ENCODE data around the gene MYO1A. TPM values are rescaled to one million over a fixed set of nuclear protein-coding genes. Genes with fewer than 3 reads are reported as not detected.

The MYO1A gene
- total RNA-seq, 1 experiment from 2014 or later: 0.26 TPM

DNA sequence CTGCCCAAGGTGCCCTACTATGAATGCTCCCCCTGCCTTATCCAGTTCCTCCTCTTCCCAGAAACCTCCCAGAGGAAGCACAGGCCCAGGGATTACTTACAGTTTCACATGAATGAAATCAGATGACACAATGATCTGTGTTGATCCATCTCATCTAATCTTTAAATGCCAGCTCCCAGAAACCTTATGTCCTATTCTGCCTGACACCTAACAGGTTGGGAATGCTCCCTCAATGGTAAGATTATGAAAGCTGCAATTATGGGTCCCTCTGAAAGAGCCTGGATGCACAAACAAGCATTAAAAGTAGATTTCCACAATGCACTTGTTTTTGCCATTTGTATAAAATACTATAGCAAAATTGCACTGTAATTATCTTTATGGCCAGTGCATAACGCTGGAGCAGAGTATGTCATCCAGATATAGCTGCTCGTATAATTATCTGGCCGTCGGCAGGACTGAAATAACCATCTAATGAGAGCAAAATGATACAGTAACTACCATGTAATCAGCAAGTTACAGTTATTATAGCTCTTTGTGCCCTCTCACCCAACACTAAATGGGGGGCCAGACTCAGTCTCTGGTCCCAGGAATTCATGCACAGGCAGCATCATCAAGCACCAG, 39.2 kb downstream of the MYO1A start:
- Histone ChIP-seq H3K18ac (ENCODE audit: insufficient read length, low read depth, low read length) (no peak overlapping the region), H4K8ac (replicated peaks; ENCODE audit: insufficient read length, low read depth, low read length) (no peak overlapping the region), H2AFZ (ENCODE audit: low read length) (no peak overlapping the region), H2BK5ac (ENCODE audit: insufficient read length, low read length) (no peak overlapping the region), H2AK5ac (ENCODE audit: insufficient read length, low read length) (no peak overlapping the region), H3K9me3 (ENCODE audit: control insufficient read depth, low read depth, low read length) (no peaks in the 10 kb centered on the region), H3K23ac (ENCODE audit: insufficient read length, low read depth, low read length) (no peak overlapping the region), H3T11ph (ENCODE audit: low read length) (no peak overlapping the region), H2BK20ac (ENCODE audit: low read depth, low read length, poor library complexity, severe bottlenecking) (no peak overlapping the region), H3K23me2 (ENCODE audit: insufficient read length, low read depth, low read length, poor library complexity, severe bottlenecking) (no peaks in the 10 kb centered on the region), H3K79me2 (ENCODE audit: insufficient read depth, low read length) (no peaks in the 10 kb centered on the region; the same call in 1 of the 2 replicates), H4K5ac (ENCODE audit: insufficient read length, low read depth, low read length) (no peak overlapping the region), H4K20me1 (ENCODE audit: control insufficient read depth, insufficient read depth, insufficient read length) (no peaks in the 10 kb centered on the region), H3K27me3 (ENCODE audit: insufficient read depth, low read length) (no peaks in the 10 kb centered on the region; the same call in 1 of the 2 replicates), H3K4me2 (ENCODE audit: insufficient read depth, insufficient read length, low read length) (no peak overlapping the region), H3K4me1 (ENCODE audit: insufficient read depth, low read length) (peaks cover 13% of the 10 kb centered on the region; the same call in 1 of the 2 replicates), H2BK120ac (ENCODE audit: low read depth, low read length, poor library complexity, severe bottlenecking) (no peak overlapping the region), H3K79me1 (ENCODE audit: insufficient read depth, low read depth, low read length, poor library complexity, severe bottlenecking) (no peaks in the 10 kb centered on the region), H3K4ac (ENCODE audit: low read depth, low read length) (no peak overlapping the region), H2BK12ac (ENCODE audit: insufficient read length, low read depth, low read length) (no peak overlapping the region), H3K9ac (ENCODE audit: extremely low read depth, insufficient read length, low read length) (no peak overlapping the region), H4K91ac (ENCODE audit: insufficient read length, low read depth, low read length) (no peak overlapping the region), H3K56ac (ENCODE audit: insufficient read length, low read depth, low read length) (no peak overlapping the region), H2BK15ac (ENCODE audit: low read depth, low read length) (no peak overlapping the region), H3K27ac (ENCODE audit: insufficient read length, low read depth, low read length) (no peak overlapping the region), H3K14ac (ENCODE audit: insufficient read depth, low read length) (no peak overlapping the region)
- DNase-seq: no peak
- Mint-ChIP-seq H3K27ac (peak overlapping the region in 2 of 3 experiments; percentile 24 to 74; a peak in 2 of 7 replicates), H3K27me3 (ENCODE audit: low read depth) (peaks cover 5% of the 10 kb centered on the region), H3K9me3 (no peaks in the 10 kb centered on the region), H3K4me3 (no peak overlapping the region), H3K36me3 (ENCODE audit: insufficient read depth in 1 of 3, low read depth in 3 of 3) (peaks cover 0 to 2% (median 0%) of the 10 kb centered on the region in 3 experiments; a peak in 2 of 7 replicates), H3K4me1 (peaks cover 49 to 77% of the 10 kb centered on the region in 2 experiments)
- WGBS (ENCODE audit: extremely low coverage, insufficient read length, low lambda C conversion rate): no CpG with 5 or more reads among the region's 4 CpGs
- no peak for TF ChIP-seq CTCF (conservative IDR thresholded peaks at IDR 0.05)

Measured in H9 (cell line).